Forelimb muscle (tissue), 1 donor: ENCODE results near the gene ZFY. TPM values are rescaled to one million over a fixed set of nuclear protein-coding genes. Genes with fewer than 3 reads are reported as not detected.
"Not testable (repeated sequence)": the region's sequence is repeated elsewhere in the genome, so short reads cannot be mapped to it uniquely, and the experiment has no call there.

Source experiments
- DNase-seq: peaks from one replicate; pipeline ENCODE4 v3.0.0-alpha.2; 2013; ENCODE audit warnings: low read depth
- polyA plus RNA-seq: library from polyadenylated mRNA; unstranded; fragments of 120-200 nt; gene quantifications from one replicate; pipeline ENCODE4 v1.2.1, GENCODE V29; 2013; ENCODE audit not compliant: insufficient read length

ZFY gene
- polyA plus RNA-seq, 1 donor: not detected

- DNase-seq: no peak
These were observed 38.0 kb downstream of the ZFY start for GRCh38 chrY:2973110-2973751.

GRCh38 chrY:2979283-2979682 lies 44.1 kb downstream of the ZFY start:
- no peak for DNase-seq

GRCh38 chrY:2984491-2984890 lies 49.3 kb downstream of the ZFY start:
- no peak for DNase-seq

GRCh38 chrY:2987178-2987577 lies 52.0 kb downstream of the ZFY start:
- not testable (repeated sequence) for DNase-seq

GRCh38 chrY:2997369-2997768 lies 62.2 kb downstream of the ZFY start:
- not testable (repeated sequence) for DNase-seq

- DNase-seq: no peak
These were observed 67.0 kb downstream of the ZFY start for GRCh38 chrY:3002190-3002589.

GRCh38 chrY:3002680-3003515 lies 67.7 kb downstream of the ZFY start:
- no peak for DNase-seq

- no peak for DNase-seq
These were observed 68.3 kb downstream of the ZFY start for GRCh38 chrY:3003516-3003830.

- no peak for DNase-seq
These were observed 68.7 kb downstream of the ZFY start for GRCh38 chrY:3003846-3004245.

- DNase-seq: not testable (repeated sequence)
These were observed 70.8 kb downstream of the ZFY start for GRCh38 chrY:3006031-3006430.

- no peak for DNase-seq
These were observed 72.8 kb downstream of the ZFY start for GRCh38 chrY:3007967-3008366.

GRCh38 chrY:3012226-3012625 lies 77.0 kb downstream of the ZFY start:
- no peak for DNase-seq

GRCh38 chrY:3016594-3016993 lies 81.4 kb downstream of the ZFY start:
- DNase-seq: no peak

GRCh38 chrY:3018546-3018945 lies 83.4 kb downstream of the ZFY start:
- DNase-seq: no peak

- DNase-seq: no peak
These were observed 84.4 kb downstream of the ZFY start for GRCh38 chrY:3019584-3019983.

GRCh38 chrY:3021176-3021575 lies 86.0 kb downstream of the ZFY start:
- DNase-seq: no peak

- no peak for DNase-seq
These were observed 88.4 kb downstream of the ZFY start for GRCh38 chrY:3023606-3024005.

- no peak for DNase-seq
These were observed 90.2 kb downstream of the ZFY start for GRCh38 chrY:3025357-3025756.

Other genes with a start within 250 kb of the ZFY start
- not detected for gene SRY, start 147.7 kb upstream of the ZFY start, polyA plus RNA-seq
- 3.0 TPM for gene RPS4Y1, start 93.8 kb upstream of the ZFY start, polyA plus RNA-seq